ENCODE data around the gene PAF1.

The PAF1 gene

DNA sequence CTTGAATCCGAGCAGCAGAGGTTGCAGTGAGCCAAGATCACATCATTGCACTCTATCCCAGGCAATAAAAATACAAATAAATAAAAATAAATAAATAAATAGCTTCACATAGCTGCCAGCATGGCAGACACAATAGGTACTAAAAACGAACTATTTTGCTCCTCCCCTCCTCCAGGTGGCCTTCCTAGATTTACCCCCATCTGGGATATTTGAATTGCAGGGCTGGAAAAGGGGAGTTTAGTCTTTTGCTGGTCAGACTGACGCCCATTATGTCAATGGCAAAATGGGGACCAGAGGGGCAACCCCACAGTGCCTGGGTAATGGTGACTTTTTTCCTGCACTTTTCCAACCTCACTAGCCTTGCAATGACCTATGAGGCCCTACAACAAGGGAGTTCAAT lies 54.4 kb downstream of the PAF1 start:
- no peak overlapping the region for H3K4me3 ChIP-seq (ENCODE audit: low read depth, low read length)
- TF ChIP-seq, protein P1, sequence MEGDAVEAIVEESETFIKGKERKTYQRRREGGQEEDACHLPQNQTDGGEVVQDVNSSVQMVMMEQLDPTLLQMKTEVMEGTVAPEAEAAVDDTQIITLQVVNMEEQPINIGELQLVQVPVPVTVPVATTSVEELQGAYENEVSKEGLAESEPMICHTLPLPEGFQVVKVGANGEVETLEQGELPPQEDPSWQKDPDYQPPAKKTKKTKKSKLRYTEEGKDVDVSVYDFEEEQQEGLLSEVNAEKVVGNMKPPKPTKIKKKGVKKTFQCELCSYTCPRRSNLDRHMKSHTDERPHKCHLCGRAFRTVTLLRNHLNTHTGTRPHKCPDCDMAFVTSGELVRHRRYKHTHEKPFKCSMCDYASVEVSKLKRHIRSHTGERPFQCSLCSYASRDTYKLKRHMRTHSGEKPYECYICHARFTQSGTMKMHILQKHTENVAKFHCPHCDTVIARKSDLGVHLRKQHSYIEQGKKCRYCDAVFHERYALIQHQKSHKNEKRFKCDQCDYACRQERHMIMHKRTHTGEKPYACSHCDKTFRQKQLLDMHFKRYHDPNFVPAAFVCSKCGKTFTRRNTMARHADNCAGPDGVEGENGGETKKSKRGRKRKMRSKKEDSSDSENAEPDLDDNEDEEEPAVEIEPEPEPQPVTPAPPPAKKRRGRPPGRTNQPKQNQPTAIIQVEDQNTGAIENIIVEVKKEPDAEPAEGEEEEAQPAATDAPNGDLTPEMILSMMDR (IDR thresholded peaks at IDR 0.05; ENCODE audit: borderline replicate concordance, insufficient read depth, low read depth, low read length): no peak
